Adrenal gland (tissue), 5 donors: ENCODE results near the gene CDH20.

Experiments used
- POLR2A ChIP-seq, 2 donors: fragments of 450-650 bp; IDR thresholded peaks; one replicate each; pipeline ENCODE4 v1.6.1; 2017; ENCODE audit warnings: antibody characterized with exemption in 2 of 2, mild to moderate bottlenecking in 2 of 2, moderate library complexity in 1 of 2
- TF ChIP-seq, protein P1 (sequence below), 6 experiments: fragments of 450-650 bp in 4 of 6; fragments of 200-600 bp in 2 of 6; sonication (generic) in 1 of 6; IDR thresholded peaks; 1 replicate in 5 of 6; 2 replicates in 1 of 6; pipeline versions ENCODE4 v1.5.1 to v1.8.0; 2016 to 2021; ENCODE audit warnings: antibody characterized with exemption in 6 of 6, mild to moderate bottlenecking in 2 of 6, moderate library complexity in 1 of 6
- donor health status: DM: no; HTN: no; CAD: no.

- TF ChIP-seq POLR2A (IDR thresholded peaks at IDR 0.05), result no peak
- TF ChIP-seq, protein P1, sequence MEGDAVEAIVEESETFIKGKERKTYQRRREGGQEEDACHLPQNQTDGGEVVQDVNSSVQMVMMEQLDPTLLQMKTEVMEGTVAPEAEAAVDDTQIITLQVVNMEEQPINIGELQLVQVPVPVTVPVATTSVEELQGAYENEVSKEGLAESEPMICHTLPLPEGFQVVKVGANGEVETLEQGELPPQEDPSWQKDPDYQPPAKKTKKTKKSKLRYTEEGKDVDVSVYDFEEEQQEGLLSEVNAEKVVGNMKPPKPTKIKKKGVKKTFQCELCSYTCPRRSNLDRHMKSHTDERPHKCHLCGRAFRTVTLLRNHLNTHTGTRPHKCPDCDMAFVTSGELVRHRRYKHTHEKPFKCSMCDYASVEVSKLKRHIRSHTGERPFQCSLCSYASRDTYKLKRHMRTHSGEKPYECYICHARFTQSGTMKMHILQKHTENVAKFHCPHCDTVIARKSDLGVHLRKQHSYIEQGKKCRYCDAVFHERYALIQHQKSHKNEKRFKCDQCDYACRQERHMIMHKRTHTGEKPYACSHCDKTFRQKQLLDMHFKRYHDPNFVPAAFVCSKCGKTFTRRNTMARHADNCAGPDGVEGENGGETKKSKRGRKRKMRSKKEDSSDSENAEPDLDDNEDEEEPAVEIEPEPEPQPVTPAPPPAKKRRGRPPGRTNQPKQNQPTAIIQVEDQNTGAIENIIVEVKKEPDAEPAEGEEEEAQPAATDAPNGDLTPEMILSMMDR (IDR thresholded peaks at IDR 0.05), result no peak
These were observed 25.2 kb upstream of the CDH20 start for GRCh38 chr18:61308004-61308403.
